Glutamatergic neuron (in vitro differentiated cells): ENCODE data around the gene SAPCD1. TPM values are rescaled to one million over a fixed set of nuclear protein-coding genes. Genes with fewer than 3 reads are reported as not detected.

Source experiments
- DNase-seq: peaks from one replicate; pipeline ENCODE4 v3.0.0; 2022
- H3K27ac Mint-ChIP-seq: one replicate; pipeline ENCODE4 v1.8.0; 2020; ENCODE audit warnings: mild to moderate bottlenecking, mixed read lengths, inconsistent platforms; ENCODE audit not compliant: unreplicated experiment
- H3K27me3 Mint-ChIP-seq: one replicate; pipeline ENCODE4 v1.8.0; 2020; ENCODE audit warnings: mild to moderate bottlenecking, moderate library complexity, mixed read lengths, inconsistent platforms; ENCODE audit not compliant: unreplicated experiment
- H3K36me3 Mint-ChIP-seq: one replicate; pipeline ENCODE4 v1.8.0; 2020; ENCODE audit warnings: mild to moderate bottlenecking, mixed read lengths, inconsistent platforms; ENCODE audit not compliant: unreplicated experiment
- H3K4me1 Mint-ChIP-seq: one replicate; pipeline ENCODE4 v1.8.0; 2020; ENCODE audit warnings: mild to moderate bottlenecking, low read depth, mixed read lengths, inconsistent platforms; ENCODE audit not compliant: unreplicated experiment
- H3K4me3 Mint-ChIP-seq: one replicate; pipeline ENCODE4 v1.8.0; 2020; ENCODE audit warnings: mild to moderate bottlenecking, mixed read lengths, inconsistent platforms; ENCODE audit not compliant: unreplicated experiment
- H3K9me3 Mint-ChIP-seq: one replicate; pipeline ENCODE4 v1.8.0; 2020; ENCODE audit warnings: mild to moderate bottlenecking, moderate library complexity, mixed read lengths, inconsistent platforms; ENCODE audit not compliant: unreplicated experiment
- CTCF ChIP-seq: fragments of 200-600 bp; sonication (generic); IDR thresholded peaks from one replicate; pipeline ENCODE4 v1.5.0; 2021; ENCODE audit not compliant: partially characterized antibody, unreplicated experiment
- total RNA-seq: library from RNA; stranded (reverse); fragmentation: NEBNext Ultra II Directional; extraction: Animal tissue kit (Norgen Biotek cat#: 25700); gene quantifications from one replicate; pipeline ENCODE4 v1.2.1, GENCODE V29; 2021; ENCODE audit not compliant: unreplicated experiment

SAPCD1 gene
- total RNA-seq, 1 donor from 2014 or later, result 3.7 TPM

GRCh38 chr6:31782126-31782855, 19.8 kb downstream of the SAPCD1 start:
- no peaks in the 10 kb centered on the region for H3K4me1 Mint-ChIP-seq
- H3K36me3 Mint-ChIP-seq, result no peaks in the 10 kb centered on the region
- TF ChIP-seq CTCF, result no peak
- H3K27me3 Mint-ChIP-seq, result peaks cover 2% of the 10 kb centered on the region
- DNase-seq, result no peak
- no peak overlapping the region for H3K4me3 Mint-ChIP-seq
- H3K9me3 Mint-ChIP-seq, result peaks cover 1% of the 10 kb centered on the region
- H3K27ac Mint-ChIP-seq, result no peak overlapping the region

DNA sequence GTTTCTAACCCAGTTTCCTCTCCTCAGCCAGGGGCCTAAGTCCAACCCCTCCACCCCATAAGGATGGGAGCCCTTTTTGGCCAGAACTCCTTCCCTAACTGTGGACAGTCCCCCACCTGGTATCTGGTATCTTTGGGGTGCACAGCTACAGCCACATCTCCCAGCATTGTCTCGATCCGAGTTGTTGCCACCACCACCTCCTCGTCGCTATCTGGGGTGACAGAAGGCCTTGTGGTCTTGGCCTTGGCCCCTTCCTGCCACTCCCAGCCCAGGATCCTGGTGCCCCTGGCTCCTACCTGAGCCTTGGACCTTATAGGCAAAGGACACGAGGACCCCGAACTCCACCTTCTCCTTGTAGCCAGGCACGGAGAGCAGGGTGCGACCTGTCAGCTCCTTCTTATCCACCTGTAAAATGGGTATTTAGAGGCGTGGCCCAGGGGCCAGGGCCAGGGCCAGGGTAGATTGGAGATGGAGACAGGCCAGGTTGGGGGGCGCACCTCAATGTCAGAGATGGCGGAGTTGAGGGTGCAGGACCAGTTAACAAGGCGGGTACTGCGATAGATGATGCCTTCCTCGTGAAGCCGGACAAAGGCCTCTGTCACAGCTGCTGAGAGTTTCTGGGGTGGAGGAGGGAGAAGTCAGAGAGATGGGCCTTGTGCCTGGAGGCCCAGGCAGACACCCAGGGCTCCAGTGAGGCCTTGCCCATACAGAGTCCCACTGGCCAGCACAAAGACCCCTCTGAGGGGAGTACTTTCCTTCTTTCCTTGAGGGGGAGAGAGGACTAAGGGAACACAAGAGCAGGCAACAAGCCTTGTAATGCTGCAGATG, 21.9 kb downstream of the SAPCD1 start:
- TF ChIP-seq CTCF, result no peak
- Mint-ChIP-seq H3K27ac (no peak overlapping the region), H3K27me3 (peaks cover 2% of the 10 kb centered on the region), H3K4me3 (no peak overlapping the region), H3K4me1 (no peaks in the 10 kb centered on the region), H3K36me3 (no peaks in the 10 kb centered on the region), H3K9me3 (peaks cover 3% of the 10 kb centered on the region)
- DNase-seq, result no peak

- no peak for DNase-seq
- Mint-ChIP-seq H3K27me3 (peaks cover 2% of the 10 kb centered on the region), H3K4me3 (no peak overlapping the region), H3K9me3 (peaks cover 4% of the 10 kb centered on the region), H3K27ac (no peak overlapping the region), H3K4me1 (no peaks in the 10 kb centered on the region), H3K36me3 (peaks cover under 1% of the 10 kb centered on the region)
- TF ChIP-seq CTCF, result no peak
Observed at GRCh38 chr6:31785475-31785874, 23.0 kb downstream of the SAPCD1 start.

GRCh38 chr6:31791324-31792089, 29.1 kb downstream of the SAPCD1 start:
- Mint-ChIP-seq H3K9me3 (peaks cover 14% of the 10 kb centered on the region), H3K27me3 (peaks cover 9% of the 10 kb centered on the region), H3K27ac (peak overlapping the region; percentile 73), H3K4me3 (peak overlapping the region; percentile 80), H3K36me3 (peaks cover 4% of the 10 kb centered on the region), H3K4me1 (peaks cover 18% of the 10 kb centered on the region)
- peak; percentile 59 for TF ChIP-seq CTCF
- peak; percentile 82 for DNase-seq
